CD4-positive, alpha-beta T cell (primary cell): ENCODE results near the gene SLC31A1. TPM values are rescaled to one million over a fixed set of nuclear protein-coding genes. Genes with fewer than 3 reads are reported as not detected.

Experiments
- ATAC-seq: fragments of 200-7000 bp; cut with Tn5 transposase; one replicate; pipeline ENCODE4 v1.10.0; 2022; ENCODE audit warnings: mild to moderate bottlenecking; ENCODE audit not compliant: poor library complexity
- CTCF ChIA-PET: fragments of 350-600 bp; sonication (Branson Sonifier 250); formaldehyde crosslinking; loops from one replicate; lab custom pipeline; 2021; ENCODE audit warnings: antibody characterized with exemption, inconsistent platforms; lab: Charles Lee
- POLR2A ChIA-PET: fragments of 350-600 bp; sonication (Branson Sonifier 250); formaldehyde crosslinking; loops from one replicate; lab custom pipeline; 2021; ENCODE audit warnings: antibody characterized with exemption, inconsistent platforms; lab: Charles Lee
- DNase-seq, 14 experiments: peaks; one replicate each; pipeline ENCODE4 v3.0.0-alpha.2; 2013 to 2020; ENCODE audit warnings: mixed read lengths in 2 of 14
- H3K27ac ChIP-seq, 2 donors: one replicate each; pipeline versions ENCODE4 v1.5.1 to v1.7.0; 2013; ENCODE audit warnings: low read length in 2 of 2, low read depth in 1 of 2, mild to moderate bottlenecking in 1 of 2
- H3K27me3 ChIP-seq, 2 experiments: 1 replicate in 1 of 2; 2 replicates in 1 of 2; pipeline versions ENCODE4 v1.6.1 to v1.7.0; 2013; ENCODE audit warnings: low read length in 2 of 2, control low read depth in 1 of 2, mild to moderate bottlenecking in 1 of 2, moderate library complexity in 1 of 2; ENCODE audit not compliant: insufficient read depth in 2 of 2, control insufficient read depth in 1 of 2
- H3K36me3 ChIP-seq: one replicate; pipeline ENCODE4 v1.6.1; 2013; ENCODE audit warnings: low read length, control low read depth; ENCODE audit not compliant: insufficient read depth
- H3K4me1 ChIP-seq: one replicate; pipeline ENCODE4 v1.6.1; 2013; ENCODE audit warnings: low read length, control low read depth; ENCODE audit not compliant: insufficient read depth
- H3K4me3 ChIP-seq: one replicate; pipeline ENCODE4 v1.5.1; 2013; ENCODE audit warnings: mild to moderate bottlenecking, low read length, moderate library complexity
- H3K9me3 ChIP-seq, 2 experiments: 1 replicate in 1 of 2; 2 replicates in 1 of 2; pipeline versions ENCODE4 v1.6.1 to v1.7.0; 2013; ENCODE audit warnings: low read length in 2 of 2, mild to moderate bottlenecking in 2 of 2, control low read depth in 1 of 2, moderate library complexity in 1 of 2; ENCODE audit not compliant: control insufficient read depth in 1 of 2, insufficient read depth in 1 of 2
- H3K27ac Mint-ChIP-seq: one replicate; pipeline ENCODE4 v1.8.0; 2020; ENCODE audit warnings: mixed read lengths
- H3K27me3 Mint-ChIP-seq: one replicate; pipeline ENCODE4 v1.8.0; 2021; ENCODE audit warnings: mixed read lengths
- H3K36me3 Mint-ChIP-seq: one replicate; pipeline ENCODE4 v1.8.0; 2021; ENCODE audit warnings: low read depth, mixed read lengths
- H3K4me1 Mint-ChIP-seq: one replicate; pipeline ENCODE4 v1.8.0; 2021; ENCODE audit warnings: low read depth, mixed read lengths
- H3K4me3 Mint-ChIP-seq: one replicate; pipeline ENCODE4 v1.8.0; 2020; ENCODE audit warnings: mild to moderate bottlenecking, mixed read lengths
- H3K9me3 Mint-ChIP-seq: one replicate; pipeline ENCODE4 v1.8.0; 2020; ENCODE audit warnings: mixed read lengths
- CTCF ChIP-seq: fragments of 200-600 bp; IDR thresholded peaks from one replicate; pipeline ENCODE4 v1.8.0; 2022; ENCODE audit warnings: antibody characterized with exemption, mild to moderate bottlenecking
- intact Hi-C, 2 experiments: fragments of 100-400 bp; cut with DNase I in 1 of 2; cut with micrococcal nuclease in 1 of 2; formaldehyde crosslinking; loops; one replicate each; pipeline versions ENCODE4 v1.15.1 to v1.9.0; 2023 to 2025; cut with DNase I, micrococcal nuclease
- total RNA-seq, 174 experiments: library from RNA in 2 of 174; stranded (reverse) in 2 of 174; gene quantifications; one replicate each; pipeline ENCODE4 v1.2.3 and lab custom pipeline; 2021 to 2026

The SLC31A1 gene
- total RNA-seq, 2 experiments from 2014 or later, result 12.1 to 12.3 TPM

GRCh38 chr9:113274474-113275156, 53.3 kb downstream of the SLC31A1 start:
- no peaks in the 10 kb centered on the region for H3K9me3 ChIP-seq
- ChIA-PET CTCF (interaction anchor here (0.7 to 2.4 kb wide), 15 partner anchors 52 to 383 kb away, joined by 3 to 21 read pairs (median 4); partner anchors contain the start of genes ALAD, C9orf43, POLE3 and SLC31A1), POLR2A (interaction anchor here (0.7 to 2.6 kb wide), 14 partner anchors 9 to 307 kb away, joined by 3 to 29 read pairs (median 4); partner anchors contain the start of genes ALAD, C9orf43, FKBP15 and HDHD3)
- Mint-ChIP-seq H3K9me3 (no peaks in the 10 kb centered on the region), H3K27ac (no peak overlapping the region), H3K36me3 (peaks cover 55% of the 10 kb centered on the region), H3K4me3 (no peak overlapping the region), H3K4me1 (peaks cover 24% of the 10 kb centered on the region), H3K27me3 (no peaks in the 10 kb centered on the region)
- peak overlapping the region; percentile 77 for H3K4me3 ChIP-seq
- peak; percentile 86 for TF ChIP-seq CTCF
- H3K4me1 ChIP-seq, result peaks cover 6% of the 10 kb centered on the region
- DNase-seq, result peak in 5 of 14 experiments; percentile 1 to 79 (median 77)
- peaks cover 61% of the 10 kb centered on the region for H3K36me3 ChIP-seq
- H3K27me3 ChIP-seq, result no peaks in the 10 kb centered on the region
- intact Hi-C loops, result loop anchor here (1.0 to 10.0 kb wide), 13 partner anchors 52 to 1642 kb away; partner anchors contain the start of genes ALAD (in 1 of the 2), DNAJC25 (in 1 of the 2), FKBP15 (in 1 of the 2) and HDHD3 (in 1 of the 2)
- H3K27ac ChIP-seq, result peak overlapping the region; percentile 93 to 94
- peak; percentile 23 for ATAC-seq

GRCh38 chr9:113275157-113276131, 54.1 kb downstream of the SLC31A1 start, which contains the start of the genes CDC26 and PRPF4:
Gene CDC26, minus strand, starts transcription at chr9:113275572. Its CDS starts 3,065 bp downstream, at chr9:113272507.
Gene PRPF4, plus strand, starts transcription at chr9:113275658. Its CDS starts 86 bp downstream, at chr9:113275744.
- Mint-ChIP-seq H3K9me3 (no peaks in the 10 kb centered on the region), H3K36me3 (peaks cover 55% of the 10 kb centered on the region), H3K27me3 (no peaks in the 10 kb centered on the region), H3K4me3 (no peak within 1 kb of the TSS), H3K27ac (no peak within 1 kb of the TSS), H3K4me1 (peaks cover 24% of the 10 kb centered on the region)
- no peaks in the 10 kb centered on the region for H3K27me3 ChIP-seq
- DNase-seq, result peak; percentile 88 to 98 (median 93)
- peaks cover 61% of the 10 kb centered on the region for H3K36me3 ChIP-seq
- ATAC-seq, result peak; percentile 91
- no peak for TF ChIP-seq CTCF
- peaks cover 6% of the 10 kb centered on the region for H3K4me1 ChIP-seq
- ChIA-PET CTCF (interaction anchor here (0.7 to 2.4 kb wide), 12 partner anchors 53 to 382 kb away, joined by 3 to 21 read pairs (median 4); partner anchors contain the start of genes ALAD, C9orf43, POLE3 and SLC31A1), POLR2A (interaction anchor here (0.7 to 2.6 kb wide), 14 partner anchors 10 to 306 kb away, joined by 3 to 29 read pairs (median 4); partner anchors contain the start of genes ALAD, C9orf43, FKBP15 and HDHD3)
- H3K9me3 ChIP-seq, result no peaks in the 10 kb centered on the region
- intact Hi-C loops, result loop anchor here (1.0 to 10.0 kb wide), 11 partner anchors 53 to 1643 kb away; partner anchors contain the start of genes ALAD (in 1 of the 2), DNAJC25 (in 1 of the 2), FKBP15 (in 1 of the 2) and HDHD3 (in 1 of the 2)
- peak within 1 kb of the TSS; percentile 93 to 94 for H3K27ac ChIP-seq
- H3K4me3 ChIP-seq, result peak within 1 kb of the TSS; percentile 77
